Endothelial cell of hepatic sinusoid (primary cell): ENCODE results near the gene ZNF446.
"Not testable (repeated sequence)": the region's sequence is repeated elsewhere in the genome, so short reads cannot be mapped to it uniquely, and the experiment has no call there.

Experiments used
- in situ Hi-C: cut with HindIII; loops from 2 replicates; pipeline ENCODE4 v1.10.0; 2017; ENCODE audit warnings: low sequenced_read_pairs

The ZNF446 gene

DNA sequence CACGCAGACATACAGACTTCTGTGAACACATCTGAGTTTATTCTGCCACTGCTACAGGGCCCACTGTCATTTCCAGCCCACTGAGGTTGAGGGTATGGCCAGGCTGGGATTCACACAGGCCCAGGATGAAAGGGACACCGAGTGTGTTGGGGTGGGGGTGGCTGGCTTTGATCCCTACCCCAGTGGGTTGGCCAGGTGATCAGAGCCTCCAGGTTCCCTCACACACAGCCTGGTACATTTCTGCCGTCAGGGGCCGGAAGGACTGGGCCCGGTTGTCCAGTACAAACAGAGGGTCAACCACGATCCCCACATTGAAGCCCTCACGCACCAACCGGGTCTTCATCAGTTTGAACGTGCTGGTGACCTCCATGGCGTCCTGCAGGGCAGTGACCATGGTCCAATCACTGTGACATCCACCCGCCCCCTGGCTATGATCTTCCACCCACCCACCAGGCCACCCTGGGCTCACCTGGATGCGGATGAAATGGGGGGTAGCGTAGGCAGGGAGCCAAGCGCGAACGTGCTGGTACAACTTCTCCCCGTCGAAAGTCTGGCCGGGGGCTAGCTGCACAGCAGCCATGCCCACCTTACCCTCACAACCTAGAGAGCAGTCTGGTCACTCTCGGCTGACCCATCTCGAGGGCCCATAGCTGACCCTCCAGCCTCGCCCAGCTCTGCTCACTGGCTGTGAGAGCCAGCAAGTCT lies 22.3 kb downstream of the ZNF446 start:
- in situ Hi-C loops, result no loop called here

DNA sequence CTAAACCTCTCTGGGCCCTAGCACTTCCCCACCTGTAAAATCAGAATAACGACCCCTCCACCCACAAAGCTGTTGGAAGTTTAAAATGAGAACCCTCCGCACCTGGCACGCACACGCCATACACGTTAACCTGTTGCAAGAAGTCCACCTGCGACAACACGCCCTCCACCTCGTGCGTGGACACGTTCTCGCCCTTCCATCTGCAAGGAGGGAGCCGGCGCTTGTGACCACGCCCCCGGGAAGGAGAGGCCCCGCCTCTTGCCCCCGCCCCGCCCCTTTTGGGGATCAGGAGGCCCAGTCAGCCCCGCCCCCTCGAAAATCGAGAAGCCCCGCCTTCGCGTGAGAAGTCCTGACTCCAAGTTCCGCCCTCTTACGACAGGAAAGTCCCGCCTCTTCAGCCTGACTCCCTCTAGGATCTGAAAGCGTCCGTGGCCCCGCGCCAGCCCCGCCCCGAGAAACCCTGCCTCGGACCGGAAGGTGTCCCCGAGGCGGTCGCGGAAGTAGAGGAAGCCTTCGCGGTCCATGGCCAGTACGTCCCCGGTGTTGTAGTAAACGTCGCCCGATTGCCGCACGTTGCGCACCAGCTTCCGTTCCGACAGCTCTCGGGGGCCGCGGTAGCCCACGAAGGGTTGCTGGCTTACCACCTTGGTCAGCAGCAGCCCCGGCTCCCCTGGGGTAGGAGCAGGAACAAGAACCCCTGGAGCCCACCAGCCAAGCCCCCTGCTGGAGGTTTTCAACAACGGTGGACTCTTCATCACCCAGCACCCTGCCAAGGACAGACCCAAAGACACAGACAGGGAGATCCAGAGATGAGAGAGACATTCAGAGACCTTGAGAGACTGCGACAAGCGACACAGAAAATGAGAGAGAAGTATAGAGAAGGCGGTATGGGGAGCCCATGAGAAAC lies 23.1 kb downstream of the ZNF446 start:
- in situ Hi-C loops, result no loop called here

DNA sequence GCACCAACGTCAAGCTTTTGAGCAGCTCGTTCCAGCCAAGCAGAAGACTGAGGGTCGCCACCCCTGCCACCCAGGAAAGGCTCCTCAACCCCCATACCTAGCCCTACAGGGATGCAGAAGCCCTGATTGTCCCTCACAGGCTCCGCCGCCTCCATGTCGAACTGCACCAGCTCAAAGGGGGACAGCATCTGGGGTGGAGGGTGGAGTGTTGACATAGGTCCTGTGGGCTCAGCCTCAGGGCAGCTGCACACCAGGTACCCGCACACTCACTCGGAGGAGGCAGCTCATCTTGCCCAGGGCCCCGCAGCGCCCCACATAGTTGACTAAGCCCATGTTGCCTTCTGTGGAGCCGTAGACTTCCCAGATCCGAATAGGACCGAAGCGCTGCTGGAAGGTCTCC lies 24.1 kb downstream of the ZNF446 start:
- in situ Hi-C loops, result no loop called here

DNA sequence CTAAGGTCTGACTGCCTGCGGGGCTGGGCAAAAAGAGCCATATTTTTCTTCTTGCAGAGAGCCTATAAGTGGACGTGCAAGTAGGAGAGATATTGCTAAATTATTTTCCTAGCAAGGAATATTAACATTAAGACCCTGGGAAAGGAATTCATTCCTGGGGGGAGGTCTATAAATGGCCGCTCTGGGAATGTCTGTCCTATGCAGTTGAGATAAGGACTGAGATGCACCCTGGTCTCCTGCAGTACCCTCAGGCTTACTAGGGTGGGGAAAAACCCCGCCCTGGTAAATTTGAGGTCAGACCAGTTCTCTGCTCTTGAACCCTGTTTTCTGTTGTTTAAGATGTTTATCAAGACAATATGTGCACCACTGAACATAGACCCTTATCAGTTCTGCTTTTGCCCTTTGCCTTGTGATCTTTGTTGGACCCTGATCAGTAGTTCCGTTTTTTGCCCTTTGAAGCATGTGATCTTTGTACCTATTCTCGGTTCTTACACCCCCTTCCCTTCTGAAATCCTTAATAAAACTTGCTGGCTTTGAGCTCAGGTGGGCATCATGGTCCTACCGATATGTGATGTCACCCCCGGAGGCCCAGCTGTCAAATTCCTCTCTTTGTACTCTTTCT lies 31.6 kb downstream of the ZNF446 start:
- in situ Hi-C loops, result not testable (repeated sequence)

DNA sequence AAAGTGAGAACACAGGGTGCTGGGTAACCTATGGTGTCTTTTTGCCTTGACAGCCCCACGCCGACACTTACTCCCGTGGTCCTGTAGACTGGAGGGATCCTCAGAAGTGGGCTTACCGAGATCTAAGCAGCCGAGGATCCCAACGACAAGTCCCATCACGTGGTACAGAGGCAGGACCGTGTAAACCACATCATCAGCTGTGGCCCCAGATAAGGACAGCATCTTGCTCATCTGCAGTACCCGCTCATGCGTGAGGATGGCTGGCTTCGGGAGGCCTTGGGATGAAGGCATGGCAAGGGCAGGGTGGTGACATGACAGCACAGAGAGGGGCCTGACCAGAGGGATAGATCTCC lies 33.6 kb downstream of the ZNF446 start:
- in situ Hi-C loops, result no loop called here

DNA sequence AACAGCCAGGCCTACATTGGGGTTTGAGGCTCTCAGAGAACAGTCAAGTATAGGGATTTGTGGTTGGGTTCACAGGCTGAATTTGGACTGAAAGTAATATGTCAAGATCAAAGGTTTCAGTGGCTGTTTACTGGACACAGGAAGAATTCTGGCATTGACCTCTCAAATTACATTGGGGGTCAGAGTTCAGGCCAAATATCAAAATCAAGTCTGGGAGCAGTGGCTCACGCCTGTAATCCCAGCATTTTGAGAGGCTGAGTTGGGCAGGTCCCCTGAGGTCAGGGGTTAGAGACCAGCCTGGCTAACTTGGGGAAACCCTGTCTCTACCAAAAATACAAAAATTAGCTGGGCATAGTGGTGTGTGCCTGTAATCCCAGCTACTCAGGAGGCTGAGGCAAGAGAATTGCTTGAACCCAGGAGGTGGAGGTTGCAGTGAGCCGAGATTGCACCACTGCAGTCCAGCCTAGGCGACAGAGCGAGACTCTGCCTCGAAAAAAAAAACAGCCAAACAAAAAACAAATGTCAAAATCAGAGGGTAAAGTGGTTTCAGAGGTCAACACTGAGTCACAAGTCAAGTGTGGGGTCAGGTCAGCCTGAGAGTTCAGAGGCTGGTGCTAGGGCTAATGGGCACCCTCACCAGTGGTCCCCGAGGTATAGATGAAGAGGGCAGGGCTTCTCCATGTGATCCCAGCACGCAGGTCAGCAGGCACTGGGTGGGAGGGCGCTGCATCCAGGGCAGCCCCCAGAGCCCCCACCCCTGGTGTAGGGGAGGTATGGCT lies 34.1 kb downstream of the ZNF446 start:
- in situ Hi-C loops, result no loop called here

DNA sequence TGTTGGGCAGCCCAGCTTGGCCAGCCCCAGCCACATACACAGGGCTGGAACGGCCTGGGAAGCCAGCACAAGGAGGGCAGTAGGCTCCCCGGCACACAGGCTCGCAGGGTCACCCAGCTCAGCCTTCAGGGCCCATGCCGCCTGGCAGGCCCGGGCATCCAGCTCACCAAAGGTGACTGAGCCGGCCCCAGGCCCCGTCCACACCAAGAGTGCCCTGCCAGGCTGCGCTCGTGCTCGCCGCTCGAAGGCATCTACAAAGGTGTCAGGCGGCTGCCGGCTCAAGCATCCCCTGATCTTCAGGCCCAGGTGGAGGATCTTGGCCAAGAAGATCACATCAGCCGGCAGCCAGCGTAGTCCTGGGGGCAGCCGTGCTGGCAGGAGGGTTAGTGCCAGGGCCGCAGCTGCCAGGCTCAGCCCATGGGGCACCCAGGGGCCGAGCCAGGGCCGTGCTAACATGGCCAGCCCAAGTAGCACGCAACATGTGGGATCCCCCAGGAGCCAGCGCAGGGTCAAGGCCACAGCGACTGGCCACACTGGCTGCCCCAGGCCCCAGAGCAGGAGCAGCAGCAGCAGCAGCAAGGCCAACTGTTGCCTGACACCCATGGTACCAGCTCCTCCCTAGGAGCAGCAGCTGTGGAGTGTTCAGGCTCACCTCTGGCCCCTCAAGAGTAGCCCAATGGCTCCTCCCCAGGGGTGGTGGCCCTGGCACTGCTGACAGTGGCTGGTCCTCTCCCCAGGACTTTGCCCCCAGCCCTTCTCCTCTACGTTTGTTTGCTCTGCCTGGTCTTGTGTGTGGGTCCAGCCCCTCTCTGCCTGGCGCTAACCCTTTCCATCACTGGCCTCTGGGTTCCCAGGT lies 35.4 kb downstream of the ZNF446 start, which contains the start of gene SLC27A5:
Gene SLC27A5, minus strand, starts transcription at position 640 of the 856 bp plus-strand sequence. Its CDS starts 37 bp downstream, at position 603.
- in situ Hi-C loops, result no loop called here

DNA sequence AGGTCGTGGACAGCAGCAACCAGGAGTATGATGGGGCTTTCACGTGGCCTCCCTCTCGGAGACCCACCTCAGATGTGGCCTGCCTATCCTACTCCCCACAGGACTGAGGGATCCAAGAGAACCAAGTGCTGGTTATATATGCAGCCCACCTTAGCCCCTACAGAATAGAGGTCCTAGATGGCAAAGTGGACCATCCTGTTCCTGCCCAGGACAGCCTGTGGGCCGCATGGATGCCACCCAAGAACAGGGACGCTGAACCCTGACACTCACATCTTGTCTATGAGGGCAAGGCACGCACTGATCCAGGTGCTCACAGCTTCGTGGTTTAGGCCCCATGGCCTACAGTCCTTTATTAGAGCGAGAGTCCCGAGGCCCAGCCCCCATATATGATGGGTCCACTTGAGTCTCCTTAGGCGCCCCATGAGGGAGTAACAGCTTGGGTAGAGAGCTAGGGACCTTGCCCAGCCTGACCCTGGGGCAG lies 37.1 kb downstream of the ZNF446 start:
- in situ Hi-C loops, result no loop called here

DNA sequence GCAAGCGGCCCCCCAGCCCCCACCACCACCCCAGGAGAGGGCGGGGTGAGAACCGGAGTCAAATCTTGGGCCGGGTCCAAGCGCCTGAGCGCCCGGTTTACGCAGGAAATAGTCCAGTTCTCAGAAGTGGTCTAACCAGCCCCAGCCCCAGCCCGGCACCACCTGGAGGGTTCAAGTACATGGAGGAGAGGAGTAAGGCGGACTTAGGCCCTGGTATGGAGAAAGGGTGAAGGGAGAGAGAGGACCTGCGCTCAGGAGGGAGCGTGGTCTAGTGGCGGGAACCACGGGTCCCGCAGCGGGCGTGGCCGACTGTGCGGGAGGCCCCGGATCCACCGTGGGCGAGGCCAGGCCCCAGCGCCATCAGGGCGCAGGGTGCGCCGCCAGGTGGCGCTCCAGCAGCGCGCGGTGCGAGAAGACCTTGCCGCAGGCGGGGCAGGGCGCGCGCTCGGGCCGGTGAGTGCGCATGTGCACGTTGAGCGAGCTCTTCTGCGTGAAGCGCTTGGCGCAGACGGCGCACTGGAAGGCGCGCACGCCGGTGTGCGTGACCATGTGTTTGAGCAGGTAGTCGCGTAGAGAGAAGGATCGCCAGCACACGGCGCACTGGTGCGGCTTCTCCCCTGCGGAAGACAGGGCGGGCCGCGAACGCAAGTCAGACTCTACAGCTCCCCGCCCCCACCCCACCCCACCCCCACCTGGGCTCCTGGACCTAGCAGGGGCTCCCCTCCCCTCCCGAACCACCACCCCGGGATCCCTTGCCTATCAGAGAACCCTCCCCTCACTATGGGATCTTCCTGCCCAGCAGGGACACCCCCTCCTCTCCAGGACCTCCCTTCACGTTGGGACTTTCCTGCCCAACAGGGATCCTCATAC lies 37.8 kb downstream of the ZNF446 start:
- in situ Hi-C loops, result no loop called here

DNA sequence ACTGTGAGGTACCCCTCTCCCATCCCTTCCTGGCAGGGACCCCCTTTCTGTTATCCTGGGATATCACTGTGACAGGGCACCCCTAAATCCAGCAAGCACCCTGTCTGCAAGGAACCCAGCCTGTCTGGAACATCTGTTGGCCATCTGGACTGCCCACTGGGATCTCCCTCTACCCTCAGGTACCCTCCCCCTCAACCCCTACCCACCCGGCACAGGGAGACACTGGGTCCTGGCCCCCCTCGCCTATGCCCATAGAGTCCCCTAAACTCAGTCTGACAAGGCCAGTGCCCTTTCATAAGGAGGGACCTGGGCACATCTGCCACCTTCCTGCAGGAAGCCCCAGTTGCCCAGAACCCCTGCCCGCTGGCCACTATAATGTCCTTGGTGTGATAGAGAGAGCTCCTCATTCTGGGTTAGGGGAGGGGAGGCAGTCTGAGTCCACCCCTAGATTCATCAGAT lies 38.4 kb downstream of the ZNF446 start:
- in situ Hi-C loops, result no loop called here

DNA sequence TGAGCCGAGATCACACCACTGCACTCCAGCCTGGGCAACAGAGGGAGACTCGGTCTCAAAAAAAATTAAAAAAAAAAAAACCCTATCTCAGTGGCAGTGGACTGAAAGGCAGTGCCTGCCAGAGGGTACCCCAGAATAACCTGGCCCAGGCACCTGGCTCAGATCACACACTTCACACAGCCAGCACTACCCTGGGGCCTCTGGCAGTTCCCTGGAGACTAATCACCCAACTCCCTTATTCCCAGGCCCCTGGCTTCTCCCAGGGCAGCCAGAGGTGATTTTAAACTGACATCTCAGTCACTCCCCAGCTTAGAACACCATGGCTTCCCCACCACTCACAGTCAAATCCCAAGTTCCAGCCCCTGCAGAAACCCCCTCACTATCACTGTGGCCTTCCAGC lies 39.1 kb downstream of the ZNF446 start:
- in situ Hi-C loops, result no loop called here

DNA sequence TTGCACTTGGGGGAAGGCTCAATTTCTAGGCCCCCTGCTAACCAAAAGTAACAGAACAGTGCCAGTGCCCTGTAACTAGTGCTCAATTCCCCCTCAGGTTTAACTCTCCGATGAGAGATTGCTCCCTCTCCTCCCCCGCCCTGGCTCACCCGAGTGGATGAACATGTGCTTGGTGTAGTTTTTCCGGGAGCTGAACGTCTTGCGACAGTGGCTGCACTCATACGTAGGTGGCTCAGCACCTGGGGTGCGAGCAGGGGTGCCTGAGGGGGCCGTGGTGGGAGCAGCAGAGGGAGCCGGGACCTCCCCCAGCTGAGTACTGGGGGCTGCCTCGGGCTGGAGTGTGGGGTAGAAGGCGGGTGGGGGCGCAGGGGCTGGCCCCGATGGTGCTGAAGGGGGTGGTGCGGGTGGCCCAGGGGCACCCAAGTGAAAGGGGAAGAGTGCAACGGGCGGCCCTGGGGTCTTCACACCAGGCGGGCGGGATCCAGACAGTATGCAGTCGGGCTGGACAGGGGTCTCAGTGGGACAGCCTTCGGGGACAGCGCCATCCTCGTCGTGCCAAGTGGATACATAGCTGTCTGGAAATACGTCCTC lies 40.2 kb downstream of the ZNF446 start:
- in situ Hi-C loops, result no loop called here

DNA sequence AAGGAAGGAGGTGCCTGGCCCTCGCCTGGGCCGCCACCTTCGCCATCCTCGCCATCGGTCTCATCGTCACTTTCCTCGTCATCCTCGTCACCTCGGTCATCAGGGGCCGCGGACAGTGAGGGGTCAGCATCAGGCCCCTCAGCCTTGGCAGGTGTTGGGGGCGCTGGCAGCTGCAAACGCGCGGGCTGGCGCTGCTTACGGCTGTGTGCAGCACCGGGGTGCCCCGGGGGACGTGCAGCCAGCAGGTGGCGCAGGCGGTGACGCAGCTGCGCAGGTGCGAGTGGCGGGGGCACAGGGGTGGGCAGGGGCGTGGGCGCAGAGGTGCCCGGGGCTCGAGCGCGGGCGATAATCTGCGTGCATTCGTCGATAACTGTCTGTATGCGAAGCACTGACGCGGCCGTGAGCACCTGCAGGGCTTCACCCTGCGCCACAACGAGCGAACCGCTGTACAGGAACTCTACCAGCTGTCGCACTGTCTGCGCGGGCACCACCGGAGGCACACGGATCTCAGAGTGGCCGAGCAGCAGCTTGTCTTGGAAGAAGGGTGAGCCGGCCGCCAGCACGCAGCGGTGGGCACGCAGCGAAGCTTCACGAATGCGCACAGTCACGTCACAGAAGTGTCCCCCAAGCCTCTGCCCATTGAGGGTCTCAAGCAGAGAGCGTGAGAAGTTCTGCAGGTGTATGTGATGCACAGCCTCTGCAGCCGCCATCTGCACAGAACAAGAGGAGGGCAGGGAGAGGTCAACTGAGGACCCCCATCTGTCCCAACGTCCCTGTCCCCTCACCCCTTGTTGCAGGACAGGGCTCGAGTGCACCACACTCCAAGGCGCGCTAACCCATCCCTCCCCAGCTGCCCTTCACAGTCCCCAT lies 41.0 kb downstream of the ZNF446 start:
- in situ Hi-C loops, result no loop called here

DNA sequence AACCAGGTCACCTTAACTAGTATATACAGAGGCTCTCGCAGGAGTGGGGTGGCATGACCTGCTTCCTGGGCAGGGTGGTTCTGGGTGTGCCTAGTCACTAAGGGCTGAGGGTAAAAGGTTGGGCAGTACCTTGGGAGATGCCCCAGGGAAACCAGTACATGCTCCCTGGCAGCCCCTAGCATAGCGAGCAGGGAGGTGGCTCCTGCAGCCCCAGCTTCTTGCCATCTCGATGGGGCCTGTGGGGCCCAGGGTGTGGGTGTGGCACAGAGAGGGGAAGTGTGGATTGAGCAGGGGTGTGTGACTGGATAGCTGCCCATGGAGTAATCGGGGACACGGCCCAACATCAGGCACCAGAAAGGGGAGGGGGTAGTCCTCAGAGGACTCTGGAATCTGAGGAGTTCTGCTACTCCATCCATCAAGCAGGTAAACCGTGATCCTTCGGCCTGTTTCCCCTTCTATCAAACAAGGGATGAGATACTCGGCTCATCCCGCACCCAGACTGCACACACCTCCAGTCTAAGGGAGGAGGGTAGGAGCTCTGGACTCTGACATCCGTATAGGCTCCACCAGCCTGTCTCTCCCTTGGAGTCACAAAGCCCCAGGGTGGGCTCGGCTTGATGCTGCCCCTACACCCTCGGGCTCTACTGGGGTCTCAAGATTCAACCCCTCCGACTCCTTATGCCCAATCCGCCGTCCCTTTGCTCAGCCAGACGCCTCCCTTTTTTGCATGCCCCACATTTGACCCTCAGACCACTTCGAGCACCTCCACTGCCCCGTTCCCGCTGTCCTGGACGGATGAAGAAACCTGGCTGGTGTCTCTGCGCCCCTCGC lies 42.3 kb downstream of the ZNF446 start:
- in situ Hi-C loops, result no loop called here

DNA sequence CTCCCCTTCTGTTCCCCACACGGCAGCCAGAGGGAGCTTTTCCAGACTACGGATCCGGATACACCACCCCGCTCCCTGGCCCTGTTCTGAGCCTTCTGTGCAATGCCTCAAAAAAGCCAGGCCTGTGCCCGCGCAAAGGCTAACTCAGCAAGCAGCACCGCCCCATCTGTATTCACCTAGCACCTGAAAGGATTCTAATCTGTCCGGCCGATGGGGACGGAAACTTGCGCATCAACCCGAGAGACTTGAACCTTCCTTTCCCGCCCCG lies 42.9 kb downstream of the ZNF446 start:
- in situ Hi-C loops, result no loop called here

DNA sequence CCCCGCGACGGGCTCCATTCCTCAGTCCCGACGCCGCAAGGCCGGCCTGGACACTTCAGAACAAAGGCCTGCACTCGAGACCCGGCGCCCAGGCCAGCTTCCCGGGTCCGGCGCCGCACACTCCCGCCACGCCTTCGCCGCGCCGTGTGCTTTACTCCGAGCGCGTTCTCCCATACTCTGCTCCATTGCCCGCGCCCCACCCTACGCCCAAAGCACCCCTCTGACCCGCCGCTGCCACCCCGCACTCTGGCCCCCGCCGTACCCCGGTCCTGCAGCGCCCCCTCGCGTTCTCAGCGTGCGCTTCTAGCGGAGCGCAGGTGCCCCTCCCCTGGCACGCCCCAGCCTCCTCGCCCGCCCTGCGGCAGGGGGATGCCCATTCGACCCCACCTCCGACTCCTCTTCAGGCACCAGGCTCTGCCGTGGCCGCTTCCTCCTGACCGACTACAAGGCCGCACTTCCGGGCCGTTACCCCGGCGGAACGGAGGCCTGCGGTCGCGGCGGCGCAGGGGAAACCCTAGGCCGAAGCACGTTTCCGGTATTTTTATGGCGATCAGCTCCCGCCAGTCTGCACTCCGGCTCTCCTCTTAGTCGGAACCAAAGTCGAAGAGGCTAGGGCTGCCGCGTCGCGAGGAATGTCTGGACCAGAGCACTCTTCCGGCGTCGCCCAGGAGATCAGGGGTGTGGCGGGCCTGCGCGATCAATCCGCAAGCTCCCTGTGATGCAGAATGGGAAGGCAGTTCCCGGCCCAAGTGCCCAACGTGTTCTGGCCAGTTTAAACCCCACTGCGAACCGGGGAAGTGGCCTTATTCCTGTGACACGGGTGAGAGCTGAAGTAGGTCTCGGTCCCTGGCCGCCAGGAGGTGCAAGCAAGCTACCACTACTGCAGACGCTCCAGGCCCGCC lies 43.5 kb downstream of the ZNF446 start, which contains the start of gene ZBTB45:
Gene ZBTB45, minus strand, starts transcription at position 456 of the 902 bp plus-strand sequence. CDS start 2,137 bp downstream, outside the sequence.
- in situ Hi-C loops, result no loop called here
